HUES48 (cell line): ENCODE results near the gene THEM4.
"Not testable (repeated sequence)": the region's sequence is repeated elsewhere in the genome, so short reads cannot be mapped to it uniquely, and the experiment has no call there.

ENCODE experiments used
- H3K27ac ChIP-seq: one replicate; pipeline ENCODE4 v1.7.0; 2013; ENCODE audit warnings: low read depth, low read length, inconsistent platforms
- H3K27me3 ChIP-seq: 2 replicates; pipeline ENCODE4 v1.6.1; 2013; ENCODE audit warnings: mild to moderate bottlenecking, low read length; ENCODE audit not compliant: control insufficient read depth, insufficient read depth
- H3K36me3 ChIP-seq: 2 replicates; pipeline ENCODE4 v1.6.1; 2013; ENCODE audit warnings: low read length; ENCODE audit not compliant: control insufficient read depth, insufficient read depth
- H3K4me1 ChIP-seq: 2 replicates; pipeline ENCODE4 v1.6.1; 2013; ENCODE audit warnings: mild to moderate bottlenecking, low read length; ENCODE audit not compliant: control insufficient read depth, insufficient read depth
- H3K4me3 ChIP-seq: 2 replicates; pipeline ENCODE4 v1.5.1; 2013; ENCODE audit warnings: mild to moderate bottlenecking, low read depth, low read length
- H3K9ac ChIP-seq: 2 replicates; pipeline ENCODE4 v1.6.1; 2013; ENCODE audit warnings: mild to moderate bottlenecking, low read depth, low read length, moderate library complexity
- H3K9me3 ChIP-seq: 2 replicates; pipeline ENCODE4 v1.6.1; 2013; ENCODE audit warnings: low read length; ENCODE audit not compliant: control insufficient read depth, insufficient read depth

The THEM4 gene

GRCh38 chr1:151858886-151859665, 50.2 kb downstream of the THEM4 start:
- Histone ChIP-seq H3K4me3 (no peak overlapping the region), H3K9ac (no peak overlapping the region), H3K4me1 (peaks cover 18% of the 10 kb centered on the region), H3K36me3 (no peaks in the 10 kb centered on the region), H3K27me3 (peaks cover 69% of the 10 kb centered on the region), H3K27ac (no peak overlapping the region), H3K9me3 (no peaks in the 10 kb centered on the region)

- Histone ChIP-seq H3K9ac (no peak overlapping the region), H3K27ac (no peak overlapping the region), H3K36me3 (no peaks in the 10 kb centered on the region), H3K4me1 (peaks cover 18% of the 10 kb centered on the region), H3K4me3 (no peak overlapping the region), H3K27me3 (peaks cover 60% of the 10 kb centered on the region), H3K9me3 (no peaks in the 10 kb centered on the region)
Observed at GRCh38 chr1:151858030-151858746, 51.1 kb downstream of the THEM4 start.

- no peak overlapping the region for H3K27ac ChIP-seq
- peaks cover 11% of the 10 kb centered on the region for H3K4me1 ChIP-seq
- H3K9ac ChIP-seq, result no peak overlapping the region
- peaks cover 40% of the 10 kb centered on the region for H3K27me3 ChIP-seq
- no peaks in the 10 kb centered on the region for H3K36me3 ChIP-seq
- H3K9me3 ChIP-seq, result no peaks in the 10 kb centered on the region
- H3K4me3 ChIP-seq, result no peak overlapping the region
Observed at GRCh38 chr1:151855933-151856332, 53.4 kb downstream of the THEM4 start.

DNA sequence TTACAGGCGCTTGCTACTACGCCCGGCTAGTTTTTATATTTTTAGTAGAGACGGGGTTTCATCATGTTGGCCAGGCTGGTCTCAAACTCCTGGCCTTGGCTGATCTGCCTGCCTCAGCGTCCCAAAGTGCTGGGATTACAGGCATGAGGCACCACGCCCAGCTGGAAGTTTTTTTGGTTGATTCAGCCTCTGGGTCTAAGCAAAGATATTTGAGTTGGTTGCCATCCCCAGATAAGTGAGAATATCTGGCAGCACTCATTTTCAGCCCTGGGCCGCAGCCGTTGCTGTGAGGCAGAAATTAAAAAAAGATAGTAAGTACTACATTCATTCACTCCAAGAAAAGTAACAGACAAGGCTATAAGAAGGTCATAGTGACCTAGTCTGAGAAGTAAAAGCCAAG, 53.8 kb downstream of the THEM4 start:
- H3K27me3 ChIP-seq, result peaks cover 38% of the 10 kb centered on the region
- not testable (repeated sequence) for H3K4me3 ChIP-seq, H3K9ac ChIP-seq, H3K9me3 ChIP-seq, H3K4me1 ChIP-seq, H3K36me3 ChIP-seq, H3K27ac ChIP-seq

DNA sequence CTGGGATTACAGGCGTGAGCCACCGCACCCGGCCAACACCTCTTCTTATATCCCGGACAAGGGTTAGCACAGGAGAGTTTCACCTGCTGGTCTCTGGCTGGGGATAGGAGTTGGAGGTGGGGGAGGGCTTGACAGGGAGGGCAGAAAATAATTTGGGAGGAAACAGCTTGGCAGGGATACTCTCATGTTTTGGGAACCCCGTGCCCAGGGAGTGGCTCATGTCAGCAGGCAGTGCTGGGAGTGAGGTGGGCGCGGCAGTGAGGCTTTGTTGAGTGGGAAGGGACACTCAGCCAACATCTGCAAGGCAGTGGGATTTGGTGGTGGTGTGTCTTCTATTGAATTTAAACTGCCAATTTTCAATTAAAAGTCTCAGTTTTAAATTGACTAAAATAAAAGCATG, 54.7 kb downstream of the THEM4 start:
- Histone ChIP-seq H3K4me1 (no peaks in the 10 kb centered on the region), H3K27ac (no peak overlapping the region), H3K9ac (no peak overlapping the region)

DNA sequence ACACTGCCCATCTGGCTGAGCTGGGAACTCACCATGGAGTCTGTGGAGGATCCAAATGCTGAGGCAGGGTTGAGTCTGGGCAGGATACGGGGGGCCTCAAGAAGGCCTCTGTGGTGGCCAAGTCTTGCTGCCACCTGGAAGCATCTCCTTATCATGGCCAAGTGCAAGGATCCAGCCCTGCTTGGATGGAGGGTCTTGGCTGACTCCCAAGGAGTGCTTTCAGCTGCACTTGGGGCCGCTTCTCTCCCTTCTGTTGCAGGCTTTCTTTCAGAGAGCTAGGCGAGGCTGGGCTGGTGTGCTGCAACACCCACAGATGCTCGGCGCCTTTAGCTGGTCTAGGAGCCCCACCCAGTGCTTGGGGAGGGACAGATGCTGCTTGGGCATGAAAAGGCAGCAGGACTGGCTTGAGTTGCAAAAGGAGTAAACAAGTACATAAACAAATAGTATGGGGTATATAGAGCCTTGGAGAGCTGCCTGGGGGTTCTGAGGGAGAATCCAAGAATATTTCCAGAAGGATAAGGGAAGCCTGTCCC, 55.8 kb downstream of the THEM4 start, which contains the start of gene THEM5:
Gene THEM5, minus strand, starts transcription at position 302 of the 533 bp plus-strand sequence. Its CDS starts 147 bp downstream, at position 155.
- no peaks in the 10 kb centered on the region for H3K9me3 ChIP-seq
- no peaks in the 10 kb centered on the region for H3K4me1 ChIP-seq
- H3K27me3 ChIP-seq, result peaks cover 20% of the 10 kb centered on the region
- no peaks in the 10 kb centered on the region for H3K36me3 ChIP-seq
- H3K27ac ChIP-seq, result no peak within 1 kb of the TSS
- H3K4me3 ChIP-seq, result no peak within 1 kb of the TSS
- no peak within 1 kb of the TSS for H3K9ac ChIP-seq

More for the DNA sequence above, 54.7 kb downstream of the THEM4 start:
- H3K4me3 ChIP-seq, result no peak overlapping the region
- H3K9me3 ChIP-seq, result no peaks in the 10 kb centered on the region
- peaks cover 32% of the 10 kb centered on the region for H3K27me3 ChIP-seq
- H3K36me3 ChIP-seq, result no peaks in the 10 kb centered on the region

DNA sequence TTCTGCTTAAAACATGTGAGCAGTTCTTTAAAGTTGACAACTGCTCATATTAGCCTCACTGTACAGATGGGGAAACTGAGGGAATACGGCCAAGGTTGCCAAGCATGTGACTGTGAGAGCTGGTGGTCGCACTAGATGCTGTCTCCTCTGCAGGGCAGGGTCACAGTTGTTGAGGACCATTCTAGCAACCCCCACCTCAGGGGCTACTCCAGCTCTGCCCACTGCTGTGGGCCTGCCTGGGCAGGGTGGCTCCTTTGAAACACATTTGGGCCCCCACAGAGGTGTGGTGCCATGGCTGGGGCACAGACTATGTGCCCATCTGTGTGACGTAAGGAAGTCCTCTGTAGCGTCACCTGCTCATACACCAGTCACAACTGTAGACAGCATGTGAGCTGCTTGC, 56.6 kb downstream of the THEM4 start:
- Histone ChIP-seq H3K27me3 (peaks cover 13% of the 10 kb centered on the region), H3K9ac (no peak overlapping the region), H3K4me3 (no peak overlapping the region), H3K27ac (no peak overlapping the region), H3K36me3 (no peaks in the 10 kb centered on the region), H3K4me1 (no peaks in the 10 kb centered on the region), H3K9me3 (no peaks in the 10 kb centered on the region)

GRCh38 chr1:151851886-151852285, 57.4 kb downstream of the THEM4 start:
- H3K4me3 ChIP-seq, result no peak overlapping the region
- H3K27me3 ChIP-seq, result peaks cover 5% of the 10 kb centered on the region; the same call in 1 of the 2 replicates
- no peak overlapping the region for H3K9ac ChIP-seq
- H3K27ac ChIP-seq, result no peak overlapping the region
- no peaks in the 10 kb centered on the region; the same call in 1 of the 2 replicates for H3K4me1 ChIP-seq
- H3K36me3 ChIP-seq, result no peaks in the 10 kb centered on the region
- no peaks in the 10 kb centered on the region for H3K9me3 ChIP-seq

DNA sequence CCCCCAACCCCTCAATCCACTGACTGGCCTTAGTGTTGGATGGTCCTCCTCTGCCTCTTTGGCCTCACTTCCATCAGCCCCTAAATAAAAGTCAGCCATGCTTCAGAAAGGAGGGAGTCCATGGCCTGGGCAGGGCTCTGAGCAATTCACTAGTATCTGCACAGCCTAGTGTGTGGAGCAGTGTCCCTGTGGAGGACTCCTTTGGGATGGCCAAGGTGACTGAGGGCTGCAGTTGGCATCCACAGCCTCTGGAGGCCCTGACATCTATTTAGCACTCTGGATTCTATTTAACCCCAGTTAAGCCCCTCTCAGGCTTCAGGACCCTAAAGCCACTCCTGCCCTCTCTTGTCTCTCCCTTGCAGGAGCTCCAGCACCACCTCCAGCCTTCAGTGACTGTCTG, 59.4 kb downstream of the THEM4 start:
- H3K4me1 ChIP-seq, result peaks cover 11% of the 10 kb centered on the region
- no peaks in the 10 kb centered on the region for H3K9me3 ChIP-seq
- no peak overlapping the region for H3K4me3 ChIP-seq
- H3K36me3 ChIP-seq, result no peaks in the 10 kb centered on the region
- peaks cover 5% of the 10 kb centered on the region; the same call in 1 of the 2 replicates for H3K27me3 ChIP-seq
- no peak overlapping the region for H3K27ac ChIP-seq
- no peak overlapping the region for H3K9ac ChIP-seq

DNA sequence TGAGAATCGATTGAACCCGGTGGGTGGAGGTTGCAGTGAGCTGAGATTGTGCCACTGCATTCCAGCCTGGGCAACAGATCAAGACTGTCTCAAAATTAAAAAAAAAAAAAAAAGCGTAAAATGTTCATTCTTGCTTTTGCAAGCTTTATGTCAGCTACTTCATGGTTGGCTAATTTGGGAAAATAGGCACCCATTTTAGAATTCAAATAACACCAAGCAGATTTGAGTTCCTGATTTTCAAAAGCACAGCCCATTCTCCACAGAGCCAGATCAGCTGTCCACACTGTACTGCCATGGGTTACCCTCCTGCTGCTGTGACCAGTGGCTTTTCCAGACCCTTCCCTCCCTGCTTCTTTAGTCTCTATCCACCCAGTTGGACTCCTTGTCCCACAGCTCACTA, 60.2 kb downstream of the THEM4 start:
- no peaks in the 10 kb centered on the region for H3K36me3 ChIP-seq
- peaks cover 11% of the 10 kb centered on the region for H3K4me1 ChIP-seq
- H3K4me3 ChIP-seq, result no peak overlapping the region
- H3K9ac ChIP-seq, result no peak overlapping the region
- peaks cover 5% of the 10 kb centered on the region; the same call in 1 of the 2 replicates for H3K27me3 ChIP-seq
- H3K9me3 ChIP-seq, result no peaks in the 10 kb centered on the region
- no peak overlapping the region for H3K27ac ChIP-seq
